ENCODE measurements around the gene FANCB. TPM values are rescaled to one million over a fixed set of nuclear protein-coding genes. Genes with fewer than 3 reads are reported as not detected.

The FANCB gene
- total and polyA plus RNA-seq, 2 of the 13 experiments (the other 11 are each of a cell fraction or from before 2014, with no cell fraction given): 1.0 to 5.8 TPM

DNA sequence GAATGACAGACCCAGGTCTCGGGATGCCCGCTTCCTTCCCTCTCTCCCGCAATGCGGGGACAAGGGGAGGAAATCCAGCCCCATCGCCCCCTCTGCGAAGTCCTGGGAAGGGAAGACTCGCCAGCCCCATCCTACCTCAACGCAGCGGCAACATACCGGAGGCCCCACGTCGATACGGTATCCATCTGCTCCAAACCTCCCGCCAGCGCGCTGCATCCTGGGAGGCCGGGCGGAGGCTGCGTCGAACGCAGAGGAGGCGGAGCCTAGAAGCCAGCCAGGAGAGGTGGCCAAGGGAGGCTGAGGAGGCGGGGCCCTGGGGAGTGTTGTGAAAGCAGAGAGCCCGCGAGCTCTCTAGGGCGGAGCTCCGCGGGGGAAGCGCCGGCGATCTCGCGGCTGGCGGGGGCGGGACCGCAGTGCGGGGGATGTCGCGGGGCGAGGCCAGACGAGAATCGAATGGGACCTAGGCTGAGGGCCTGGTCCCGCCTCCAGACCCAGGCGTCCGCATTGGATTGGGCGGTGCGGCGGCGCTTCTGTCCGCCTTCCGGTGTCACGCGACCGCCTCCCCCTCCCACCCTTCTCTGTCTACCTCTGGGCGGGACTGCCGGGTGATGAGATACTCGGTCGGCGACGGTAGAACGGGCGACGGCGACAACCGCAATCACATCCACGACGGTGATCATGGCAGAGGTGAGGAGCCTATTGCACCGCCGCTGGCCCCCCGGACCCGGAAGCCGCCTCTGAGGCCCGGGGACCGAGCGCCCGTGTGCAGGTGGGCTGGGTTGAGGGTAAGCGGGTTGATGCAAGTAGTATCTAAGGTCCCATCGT, at the start of gene FANCB, which contains the start of gene MOSPD2 (continued):
- TF ChIP-seq ZFP37 (CRISPR knock-in tag; IDR thresholded peaks at IDR 0.05; ENCODE audit: borderline replicate concordance): no peak
- no peak for TF ChIP-seq FOSL1 (CRISPR knock-in tag; IDR thresholded peaks at IDR 0.05; ENCODE audit: borderline replicate concordance)
- TF ChIP-seq ZNF431 (CRISPR knock-in tag; IDR thresholded peaks at IDR 0.05; ENCODE audit: borderline replicate concordance, low read depth): no peak; the same call in 1 of the 2 replicates
- TF ChIP-seq SALL2 (CRISPR knock-in tag; IDR thresholded peaks at IDR 0.05): no peak
- TF ChIP-seq ZNF512 (CRISPR knock-in tag; IDR thresholded peaks at IDR 0.05): no peak
- no peak for TF ChIP-seq BRCA1 (CRISPR knock-in tag; IDR thresholded peaks at IDR 0.05)
- no peak for TF ChIP-seq NFE2L2 (IDR thresholded peaks at IDR 0.05; ENCODE audit: low read length)
- TF ChIP-seq ATF5 (CRISPR knock-in tag; IDR thresholded peaks at IDR 0.05; ENCODE audit: low read depth): no peak
- no peak for TF ChIP-seq IRF1 (CRISPR knock-in tag; IDR thresholded peaks at IDR 0.05; ENCODE audit: low read depth)
- TF ChIP-seq ZNF335 (CRISPR knock-in tag; IDR thresholded peaks at IDR 0.05): no peak
- no peak for TF ChIP-seq AHR (CRISPR knock-in tag; IDR thresholded peaks at IDR 0.05)
- TF ChIP-seq ZSCAN9 (CRISPR knock-in tag; IDR thresholded peaks at IDR 0.05; ENCODE audit: borderline replicate concordance): no peak
- TF ChIP-seq CREB1 (IDR thresholded peaks at IDR 0.05): no peak
- TF ChIP-seq CREB1 (CRISPR knock-in tag; IDR thresholded peaks at IDR 0.05): peak; percentile 54
- TF ChIP-seq ERF (CRISPR knock-in tag; IDR thresholded peaks at IDR 0.05): peak; percentile 26; the same call in 1 of the 2 replicates
- TF ChIP-seq RFX1 (IDR thresholded peaks at IDR 0.05): peak; percentile 12; the same call in 1 of the 2 replicates
- TF ChIP-seq, protein P1, sequence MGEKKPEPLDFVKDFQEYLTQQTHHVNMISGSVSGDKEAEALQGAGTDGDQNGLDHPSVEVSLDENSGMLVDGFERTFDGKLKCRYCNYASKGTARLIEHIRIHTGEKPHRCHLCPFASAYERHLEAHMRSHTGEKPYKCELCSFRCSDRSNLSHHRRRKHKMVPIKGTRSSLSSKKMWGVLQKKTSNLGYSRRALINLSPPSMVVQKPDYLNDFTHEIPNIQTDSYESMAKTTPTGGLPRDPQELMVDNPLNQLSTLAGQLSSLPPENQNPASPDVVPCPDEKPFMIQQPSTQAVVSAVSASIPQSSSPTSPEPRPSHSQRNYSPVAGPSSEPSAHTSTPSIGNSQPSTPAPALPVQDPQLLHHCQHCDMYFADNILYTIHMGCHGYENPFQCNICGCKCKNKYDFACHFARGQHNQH (CRISPR knock-in tag; IDR thresholded peaks at IDR 0.05): peak; percentile 48; the same call in 1 of the 2 replicates
- no peak for TF ChIP-seq ZNF3 (CRISPR knock-in tag; IDR thresholded peaks at IDR 0.05)
- TF ChIP-seq RFXANK (CRISPR knock-in tag; IDR thresholded peaks at IDR 0.05): no peak
- TF ChIP-seq ZNF501 (CRISPR knock-in tag; IDR thresholded peaks at IDR 0.05): peak; percentile 41; the same call in 1 of the 2 replicates
- TF ChIP-seq FOXA3 (CRISPR knock-in tag; IDR thresholded peaks at IDR 0.05): no peak
- TF ChIP-seq AGO1 (IDR thresholded peaks at IDR 0.05; ENCODE audit: low read depth, low read length, poor library complexity, severe bottlenecking): no peak
- TF ChIP-seq MYNN (CRISPR knock-in tag; IDR thresholded peaks at IDR 0.05; ENCODE audit: low read depth): no peak
- no peak for TF ChIP-seq TRIM22 (IDR thresholded peaks at IDR 0.05)
